ENCODE results near the gene ARHGAP1.
"Not testable (repeated sequence)": the region's sequence is repeated elsewhere in the genome, so short reads cannot be mapped to it uniquely, and the experiment has no call there.

Gene ARHGAP1

DNA sequence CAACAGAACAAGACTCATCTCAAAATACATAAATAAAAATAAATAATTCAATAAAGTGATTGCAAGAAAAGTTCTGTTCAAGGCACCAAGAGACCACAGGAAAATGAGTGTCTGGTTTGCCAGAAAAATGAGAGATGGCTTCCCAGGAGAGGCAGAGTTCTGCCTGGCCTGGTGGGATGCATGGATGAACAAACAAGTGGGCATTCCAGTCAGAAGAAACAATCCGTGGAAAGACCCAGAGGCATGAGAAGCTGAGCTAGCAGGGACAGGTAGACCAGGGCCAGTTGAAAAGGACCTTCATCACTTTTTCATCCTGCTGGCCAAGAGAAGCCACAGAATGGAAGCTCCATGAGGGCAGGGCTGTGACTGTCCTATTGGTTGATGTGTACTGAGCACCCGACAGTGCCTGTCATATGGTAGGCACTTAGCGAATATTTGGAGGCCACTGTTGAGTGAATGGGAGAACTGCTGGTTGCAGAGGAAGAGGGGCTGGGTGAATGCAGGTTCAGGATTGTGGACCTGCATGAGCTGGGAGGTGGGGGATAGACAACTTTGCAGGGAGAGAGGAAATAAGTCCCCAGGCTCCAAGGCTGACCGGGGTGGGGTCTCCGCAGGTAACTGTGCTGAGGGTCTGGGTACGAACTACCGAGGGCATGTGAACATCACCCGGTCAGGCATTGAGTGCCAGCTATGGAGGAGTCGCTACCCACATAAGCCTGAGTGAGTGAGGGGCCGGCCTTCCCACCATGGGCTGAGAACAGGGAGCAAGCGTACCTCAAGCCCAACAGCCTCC is 22.3 kb upstream of the ARHGAP1 start:
- no peak for DNase-seq

DNA sequence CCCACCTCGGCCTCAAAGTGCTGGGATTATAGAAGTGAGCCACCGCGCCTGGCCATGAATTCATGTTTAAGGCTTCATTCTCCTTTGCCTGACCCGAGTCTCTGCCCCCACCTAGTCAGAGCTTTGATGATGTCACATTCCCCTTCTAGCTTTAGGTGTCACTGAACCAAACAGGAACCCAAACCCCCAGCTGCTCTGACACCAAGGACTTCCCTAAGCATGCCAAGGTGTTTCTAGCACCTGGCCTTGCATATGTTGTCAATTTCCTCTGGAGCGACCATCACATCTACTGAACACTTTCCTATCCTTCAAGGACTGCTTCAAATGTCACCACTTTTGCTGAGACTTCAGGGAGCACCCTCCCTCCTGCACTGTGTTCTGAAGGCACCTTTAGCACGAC is 20.9 kb upstream of the ARHGAP1 start:
- DNase-seq, result no peak

- no peak for DNase-seq
Observed at GRCh38 chr11:46719543-46720218, 19.3 kb upstream of the ARHGAP1 start.

DNA sequence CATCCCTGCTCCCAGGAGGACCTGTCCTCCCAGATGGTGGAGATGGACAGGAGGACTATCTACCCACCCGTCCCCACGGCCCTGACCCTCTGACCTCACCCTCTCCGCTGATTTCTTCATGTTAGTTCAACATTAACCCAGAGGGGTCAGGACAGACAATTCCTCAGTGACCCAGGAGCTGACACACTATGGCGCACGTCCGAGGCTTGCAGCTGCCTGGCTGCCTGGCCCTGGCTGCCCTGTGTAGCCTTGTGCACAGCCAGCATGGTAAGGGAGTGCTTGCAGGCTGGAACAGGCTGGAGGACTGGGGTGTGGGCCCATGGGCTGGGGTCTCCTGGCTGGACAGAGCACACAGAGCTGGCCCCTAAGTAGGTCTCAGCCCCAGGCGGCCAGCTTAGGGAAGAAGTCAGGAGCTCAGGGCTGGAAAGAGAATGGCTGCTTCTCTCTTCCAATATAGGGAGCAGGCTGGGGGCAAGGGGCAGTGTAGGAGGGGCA is 18.7 kb upstream of the ARHGAP1 start, which contains the start of gene F2:
Gene F2, plus strand, starts transcription at position 166 of the 495 bp plus-strand sequence. Its CDS starts 23 bp downstream, at position 189.
- DNase-seq, result no peak

DNA sequence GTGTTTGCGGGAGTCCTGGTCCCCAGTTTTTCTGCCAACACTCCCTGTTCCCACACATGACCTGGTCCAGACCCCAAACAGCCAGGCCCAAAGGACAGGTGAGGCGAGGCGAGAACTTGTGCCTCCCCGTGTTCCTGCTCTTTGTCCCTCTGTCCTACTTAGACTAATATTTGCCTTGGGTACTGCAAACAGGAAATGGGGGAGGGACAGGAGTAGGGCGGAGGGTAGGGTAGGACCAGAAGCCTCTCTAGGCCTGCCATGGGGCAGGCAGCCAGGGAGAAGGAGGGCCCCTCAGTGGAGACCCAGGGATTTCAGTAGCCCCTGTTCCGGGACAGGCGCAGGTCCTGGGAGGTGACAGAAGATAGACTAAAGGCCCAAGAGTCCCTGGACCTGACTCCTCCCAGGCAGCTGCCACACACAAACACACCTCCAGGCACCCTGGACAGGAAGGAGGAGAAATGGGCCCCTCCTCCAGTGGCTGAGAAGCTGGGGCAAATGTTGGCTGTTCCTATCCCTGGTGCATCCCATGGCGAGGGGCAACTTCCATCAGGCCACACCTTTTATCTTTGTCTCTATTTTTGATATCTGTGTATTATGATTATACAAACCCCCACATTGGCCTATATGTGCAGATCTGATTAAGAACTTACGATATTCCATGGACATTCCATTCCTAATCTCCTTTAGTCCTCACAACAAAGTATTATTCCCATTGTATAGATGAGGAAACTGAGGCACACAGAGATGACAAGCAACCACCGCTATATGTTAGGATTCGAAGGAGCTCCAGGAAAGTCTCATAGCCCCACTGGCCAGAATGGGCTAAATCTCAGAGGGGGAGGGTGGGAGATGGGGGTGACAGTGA is 18.0 kb upstream of the ARHGAP1 start:
- no peak for DNase-seq

GRCh38 chr11:46717825-46718154 is 17.4 kb upstream of the ARHGAP1 start:
- not testable (repeated sequence) for DNase-seq

GRCh38 chr11:46712874-46713576 is 12.6 kb upstream of the ARHGAP1 start:
- no peak for DNase-seq

DNA sequence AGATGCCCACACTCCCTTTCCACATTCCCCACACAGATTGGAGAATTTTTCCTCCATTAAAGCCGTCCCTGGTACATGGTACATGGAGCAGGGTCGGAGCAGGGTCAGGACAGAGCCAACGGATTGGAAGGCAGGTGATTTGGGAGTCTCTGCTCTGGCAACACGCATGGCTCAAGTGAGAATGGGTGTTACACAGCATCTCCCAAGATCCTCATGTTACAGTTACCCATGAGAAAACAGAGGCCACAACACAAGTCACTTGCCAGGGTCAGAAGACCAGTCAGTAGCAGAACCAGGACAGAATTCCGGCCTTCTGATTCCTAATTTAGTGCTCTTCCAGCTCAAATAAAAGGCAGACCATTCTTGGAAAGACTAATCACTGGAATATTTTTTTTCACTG is 10.9 kb upstream of the ARHGAP1 start:
- DNase-seq, result no peak

DNA sequence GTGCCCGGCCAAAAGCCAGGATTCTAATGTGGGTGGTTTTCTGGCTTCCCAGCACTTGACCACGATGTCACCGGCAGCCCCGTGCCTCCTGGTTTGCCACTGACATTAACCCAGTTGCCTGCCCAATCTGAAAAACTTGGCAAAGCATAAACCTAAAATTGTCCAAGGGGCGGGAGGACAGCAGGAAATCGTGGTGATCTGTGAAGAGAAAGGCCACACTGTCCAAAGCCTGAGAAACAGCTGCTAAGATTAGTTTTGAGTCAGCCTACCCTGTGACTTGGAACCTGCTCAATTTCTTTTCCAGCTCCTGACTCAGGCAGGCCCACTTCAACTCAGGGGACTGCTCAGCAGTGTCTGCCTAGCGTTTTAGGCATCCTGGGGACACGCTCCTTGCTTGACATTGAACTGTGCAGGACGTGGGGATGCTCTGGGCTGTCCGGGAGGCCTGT is 10.4 kb upstream of the ARHGAP1 start:
- DNase-seq, result peak; percentile 7

DNA sequence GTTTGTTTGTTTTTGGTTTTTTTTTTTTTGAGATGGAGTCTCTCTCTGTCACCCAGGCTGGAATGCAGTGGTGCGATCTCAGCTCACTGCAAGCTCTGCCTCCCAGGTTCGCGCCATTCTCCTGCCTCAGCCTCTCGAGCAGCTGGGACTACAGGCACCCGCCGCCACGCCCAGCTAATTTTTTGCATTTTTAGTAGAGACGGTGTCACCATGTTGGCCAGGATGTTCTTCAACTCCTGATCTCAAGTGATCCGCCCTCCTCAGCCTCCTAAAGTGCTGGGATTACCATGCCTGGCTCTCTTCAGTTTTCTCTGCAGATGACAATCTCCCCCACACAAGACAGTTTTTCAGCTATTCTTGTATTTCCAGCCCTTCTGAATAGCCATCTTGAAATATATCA is 8.9 kb upstream of the ARHGAP1 start:
- DNase-seq, result not testable (repeated sequence)

DNA sequence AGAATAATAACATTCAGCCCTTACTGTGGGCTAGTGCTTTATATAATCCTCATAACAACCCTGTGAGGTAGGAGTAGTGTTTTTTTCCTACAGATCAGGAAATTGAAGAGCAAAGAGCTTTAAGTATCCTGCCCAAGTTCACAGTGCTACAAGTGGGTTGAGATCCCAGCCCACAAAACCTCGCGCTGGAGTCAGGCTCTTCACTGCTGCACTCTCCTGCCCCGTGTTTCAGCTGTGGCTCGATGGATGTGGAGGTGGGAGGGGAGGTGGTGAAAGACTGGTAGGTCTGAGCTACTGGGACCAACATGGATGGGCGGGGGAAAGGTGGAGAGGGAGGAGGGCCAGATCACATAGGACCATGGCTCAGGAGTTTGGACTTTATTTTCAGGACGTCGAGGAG is 6.5 kb upstream of the ARHGAP1 start:
- DNase-seq, result no peak

- DNase-seq, result no peak
Observed at GRCh38 chr11:46705070-46705688, 4.8 kb upstream of the ARHGAP1 start.

DNA sequence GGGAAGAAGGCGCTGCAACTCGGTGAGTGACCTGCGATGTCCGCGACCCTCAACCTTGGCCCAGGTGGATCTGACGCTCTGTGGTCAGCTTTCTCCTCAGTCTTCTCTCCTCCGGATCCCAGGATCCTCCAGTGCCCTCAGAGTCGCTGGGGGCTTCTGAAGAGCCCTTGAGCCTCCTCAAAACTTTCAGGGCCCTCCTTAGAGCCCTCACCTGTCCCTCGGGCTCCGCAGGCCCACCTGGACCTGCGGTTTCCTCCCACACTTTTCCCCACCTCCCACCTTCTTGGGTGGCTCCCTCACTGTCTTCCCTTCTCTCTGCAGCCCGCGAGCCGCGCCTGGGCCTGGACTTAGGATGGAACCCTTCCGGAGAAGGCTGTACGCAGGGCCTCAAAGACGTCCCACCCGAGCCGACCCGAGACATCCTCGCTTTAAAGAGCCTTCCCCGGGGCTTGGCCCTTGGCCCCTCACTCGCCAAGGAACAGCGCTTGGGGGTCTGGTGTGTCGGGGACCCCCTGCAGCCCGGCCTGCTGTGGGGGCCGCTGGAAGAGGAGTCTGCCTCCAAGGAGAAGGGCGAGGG is 747 bp upstream of the ARHGAP1 start:
- DNase-seq, result no peak

GRCh38 chr11:46698597-46698996 is 1.8 kb downstream of the ARHGAP1 start:
- no peak for DNase-seq

- DNase-seq, result no peak
Observed at GRCh38 chr11:46697723-46698122, 2.7 kb downstream of the ARHGAP1 start.

GRCh38 chr11:46697303-46697702 is 3.1 kb downstream of the ARHGAP1 start:
- peak; percentile 33 for DNase-seq

DNA sequence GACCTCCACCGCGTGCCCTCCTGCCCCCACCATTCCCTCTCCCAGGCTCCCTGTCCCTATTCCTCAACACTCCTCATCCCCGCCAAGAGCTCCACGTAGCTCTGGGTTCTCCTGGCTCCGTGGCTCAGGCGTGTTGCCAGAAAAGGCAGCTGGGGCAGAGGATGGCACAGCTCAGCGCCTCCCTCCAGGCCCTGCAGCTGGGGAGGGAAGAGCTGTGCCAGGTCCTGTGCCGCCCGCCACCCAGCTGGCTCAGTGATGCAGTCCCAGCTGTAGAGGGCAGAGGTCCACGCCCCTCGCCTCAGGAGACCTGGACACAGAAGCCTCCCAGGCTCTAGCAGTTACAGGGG is 4.2 kb downstream of the ARHGAP1 start:
- peak; percentile 95 for DNase-seq

- no peak for DNase-seq
Observed at GRCh38 chr11:46695345-46696211, 4.8 kb downstream of the ARHGAP1 start.

GRCh38 chr11:46694607-46695006 is 5.8 kb downstream of the ARHGAP1 start:
- DNase-seq, result peak; percentile 22

- no peak for DNase-seq
Observed at GRCh38 chr11:46694072-46694471, 6.3 kb downstream of the ARHGAP1 start.

- DNase-seq, result no peak
Observed at GRCh38 chr11:46693597-46694012, 6.8 kb downstream of the ARHGAP1 start.
